Large intestine (tissue), 3 donors: Measurements from ENCODE around the gene NTF3. TPM values are rescaled to one million over a fixed set of nuclear protein-coding genes. Genes with fewer than 3 reads are reported as not detected.

Experiments used
- DNase-seq, 2 donors: peaks; one replicate each; pipeline versions ENCODE4 v3.0.0 to v3.0.0-alpha.2; 2013
- H3K27ac ChIP-seq: one replicate; pipeline ENCODE4 v1.5.1; 2013; ENCODE audit warnings: low read length
- H3K27me3 ChIP-seq: 2 replicates; pipeline ENCODE4 v1.6.1; 2013; ENCODE audit warnings: low read length; ENCODE audit not compliant: control insufficient read depth, insufficient read depth
- H3K36me3 ChIP-seq: 2 replicates; pipeline ENCODE4 v1.6.1; 2013; ENCODE audit warnings: low read length; ENCODE audit not compliant: control insufficient read depth, insufficient read depth
- H3K4me1 ChIP-seq: one replicate; pipeline ENCODE4 v1.6.1; 2013; ENCODE audit warnings: low read length; ENCODE audit not compliant: control insufficient read depth, insufficient read depth
- H3K4me3 ChIP-seq: one replicate; pipeline ENCODE4 v1.5.1; 2013; ENCODE audit warnings: low read length
- H3K9me3 ChIP-seq: one replicate; pipeline ENCODE4 v1.6.1; 2013; ENCODE audit warnings: mild to moderate bottlenecking, low read depth, low read length, moderate library complexity; ENCODE audit not compliant: control insufficient read depth
- WGBS: methylation state at CpG from one replicate; pipeline ENCODE4 v1.1.5; 2013; ENCODE audit warnings: low lambda C conversion rate; ENCODE audit not compliant: insufficient coverage; 5-methylcytosine and 5-hydroxymethylcytosine counted together
- polyA plus RNA-seq: library from polyadenylated mRNA; unstranded; fragments of 120-200 nt; gene quantifications from one replicate; pipeline ENCODE4 v1.2.1, GENCODE V29; 2013

Gene NTF3
- polyA plus RNA-seq, 1 donor, result 2.1 TPM

GRCh38 chr12:5487076-5487475 is 55.2 kb downstream of the NTF3 start:
- Histone ChIP-seq H3K36me3 (no peaks in the 10 kb centered on the region), H3K27me3 (no peaks in the 10 kb centered on the region), H3K9me3 (no peaks in the 10 kb centered on the region), H3K27ac (no peak overlapping the region), H3K4me1 (no peaks in the 10 kb centered on the region), H3K4me3 (no peak overlapping the region)
- WGBS, result no CpG with 5 or more reads among the region's 7 CpGs
- no peak for DNase-seq

GRCh38 chr12:5487948-5488625 is 56.2 kb downstream of the NTF3 start:
- Histone ChIP-seq H3K36me3 (no peaks in the 10 kb centered on the region), H3K9me3 (no peaks in the 10 kb centered on the region), H3K4me3 (no peak overlapping the region), H3K27me3 (no peaks in the 10 kb centered on the region), H3K27ac (no peak overlapping the region), H3K4me1 (no peaks in the 10 kb centered on the region)
- 100% methylated on average over 1 of the region's 6 CpGs for WGBS
- DNase-seq, result no peak

- no peaks in the 10 kb centered on the region for H3K9me3 ChIP-seq
- no peak for DNase-seq
- H3K36me3 ChIP-seq, result no peaks in the 10 kb centered on the region
- H3K4me1 ChIP-seq, result no peaks in the 10 kb centered on the region
- H3K27ac ChIP-seq, result no peak overlapping the region
- H3K4me3 ChIP-seq, result no peak overlapping the region
- H3K27me3 ChIP-seq, result no peaks in the 10 kb centered on the region
- no CpG with 5 or more reads among the region's 2 CpGs for WGBS
Observed at GRCh38 chr12:5488626-5488955, 56.7 kb downstream of the NTF3 start.

- Histone ChIP-seq H3K36me3 (no peaks in the 10 kb centered on the region), H3K27ac (no peak overlapping the region), H3K27me3 (peaks cover 1% of the 10 kb centered on the region), H3K4me1 (no peaks in the 10 kb centered on the region), H3K9me3 (no peaks in the 10 kb centered on the region), H3K4me3 (no peak overlapping the region)
- DNase-seq, result no peak
- 70% methylated on average over 2 of the region's 5 CpGs for WGBS
Observed at GRCh38 chr12:5489017-5489416, 57.1 kb downstream of the NTF3 start.

- Histone ChIP-seq H3K36me3 (no peaks in the 10 kb centered on the region), H3K9me3 (no peaks in the 10 kb centered on the region), H3K4me3 (no peak overlapping the region), H3K27ac (no peak overlapping the region), H3K27me3 (peaks cover 2% of the 10 kb centered on the region), H3K4me1 (no peaks in the 10 kb centered on the region)
- DNase-seq, result no peak
- 100% methylated on average over 1 of the region's 14 CpGs for WGBS
Observed at GRCh38 chr12:5489760-5490406, 58.0 kb downstream of the NTF3 start.

GRCh38 chr12:5492562-5492961 is 60.7 kb downstream of the NTF3 start:
- no peak overlapping the region for H3K4me3 ChIP-seq
- no peak overlapping the region for H3K27ac ChIP-seq
- DNase-seq, result no peak
- WGBS, result 100% methylated on average over 1 of the region's 4 CpGs
- H3K4me1 ChIP-seq, result peaks cover 19% of the 10 kb centered on the region
- no peaks in the 10 kb centered on the region for H3K9me3 ChIP-seq
- peaks cover 2% of the 10 kb centered on the region for H3K27me3 ChIP-seq
- H3K36me3 ChIP-seq, result no peaks in the 10 kb centered on the region

GRCh38 chr12:5493018-5493417 is 61.1 kb downstream of the NTF3 start:
- peak in 1 of 2 donors; percentile 42 for DNase-seq
- Histone ChIP-seq H3K27me3 (peaks cover 2% of the 10 kb centered on the region), H3K27ac (no peak overlapping the region), H3K36me3 (no peaks in the 10 kb centered on the region), H3K4me1 (peaks cover 21% of the 10 kb centered on the region), H3K9me3 (no peaks in the 10 kb centered on the region), H3K4me3 (no peak overlapping the region)
- 80% methylated on average over 1 of the region's 7 CpGs for WGBS

GRCh38 chr12:5494343-5494742 is 62.4 kb downstream of the NTF3 start:
- Histone ChIP-seq H3K27me3 (peaks cover 2% of the 10 kb centered on the region), H3K9me3 (no peaks in the 10 kb centered on the region)
- 96% methylated on average over 7 of the region's 28 CpGs for WGBS

GRCh38 chr12:5497329-5498053 is 65.6 kb downstream of the NTF3 start:
- Histone ChIP-seq H3K27ac (peak overlapping the region; percentile 30), H3K4me1 (peaks cover 52% of the 10 kb centered on the region), H3K9me3 (no peaks in the 10 kb centered on the region), H3K36me3 (no peaks in the 10 kb centered on the region), H3K4me3 (no peak overlapping the region), H3K27me3 (peaks cover 2% of the 10 kb centered on the region)
- peak; percentile 96 to 99 for DNase-seq
- WGBS, result no CpG with 5 or more reads among the region's 5 CpGs

More at GRCh38 chr12:5494343-5494742, 62.4 kb downstream of the NTF3 start:
- Histone ChIP-seq H3K4me3 (no peak overlapping the region), H3K4me1 (peaks cover 34% of the 10 kb centered on the region), H3K36me3 (no peaks in the 10 kb centered on the region), H3K27ac (no peak overlapping the region)
- no peak for DNase-seq

GRCh38 chr12:5498076-5498475 is 66.2 kb downstream of the NTF3 start:
- Histone ChIP-seq H3K4me1 (peaks cover 57% of the 10 kb centered on the region), H3K36me3 (no peaks in the 10 kb centered on the region), H3K27me3 (peaks cover 2% of the 10 kb centered on the region), H3K4me3 (no peak overlapping the region), H3K27ac (peak overlapping the region; percentile 30), H3K9me3 (no peaks in the 10 kb centered on the region)
- no CpG with 5 or more reads among the region's 3 CpGs for WGBS
- no peak for DNase-seq
